HG03159 (cell line): ENCODE measurements around the gene PTGES3L.

Experiments
- ATAC-seq: cut with Tn5 transposase; IDR thresholded peaks from one replicate; pipeline ENCODE4 v1.9.1; 2021; ENCODE audit warnings: mild to moderate bottlenecking, moderate library complexity; ENCODE audit not compliant: unreplicated experiment

The PTGES3L gene

GRCh38 chr17:42979511-42980273, at the start of gene PTGES3L:
Gene PTGES3L, minus strand, starts transcription at chr17:42980080. Its CDS starts 27 bp downstream, at chr17:42980053.
- peak; percentile 31 for ATAC-seq

DNA sequence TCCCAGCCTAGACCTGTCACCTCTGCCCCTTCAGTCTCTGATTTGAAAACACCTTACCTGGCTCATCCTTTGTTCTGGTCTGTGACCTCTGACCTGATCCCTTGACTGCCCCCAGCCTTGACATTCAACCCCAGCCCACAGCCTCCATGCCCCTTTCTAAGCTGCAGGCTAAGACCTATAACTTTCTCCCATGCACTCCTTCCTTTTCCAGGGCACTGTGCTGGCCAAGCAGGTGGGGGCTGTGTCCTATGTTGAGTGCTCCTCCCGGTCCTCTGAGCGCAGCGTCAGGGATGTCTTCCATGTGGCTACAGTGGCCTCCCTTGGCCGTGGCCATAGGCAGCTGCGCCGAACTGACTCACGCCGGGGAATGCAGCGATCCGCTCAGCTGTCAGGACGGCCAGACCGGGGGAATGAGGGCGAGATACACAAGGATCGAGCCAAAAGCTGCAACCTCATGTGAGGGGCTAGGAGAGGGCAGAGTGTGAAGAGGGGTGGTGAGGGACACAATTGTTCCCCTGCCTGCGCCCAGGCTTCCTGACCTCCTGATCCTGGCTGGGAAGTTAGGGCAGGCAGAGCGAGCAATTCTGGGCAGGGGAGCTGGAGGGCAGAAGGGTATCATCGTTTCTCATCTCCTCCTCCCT, 48.5 kb upstream of the PTGES3L start:
- no peak for ATAC-seq

GRCh38 chr17:43027091-43028032, 47.5 kb upstream of the PTGES3L start:
- no peak for ATAC-seq

GRCh38 chr17:43026595-43026994, 46.7 kb upstream of the PTGES3L start:
- ATAC-seq: no peak

DNA sequence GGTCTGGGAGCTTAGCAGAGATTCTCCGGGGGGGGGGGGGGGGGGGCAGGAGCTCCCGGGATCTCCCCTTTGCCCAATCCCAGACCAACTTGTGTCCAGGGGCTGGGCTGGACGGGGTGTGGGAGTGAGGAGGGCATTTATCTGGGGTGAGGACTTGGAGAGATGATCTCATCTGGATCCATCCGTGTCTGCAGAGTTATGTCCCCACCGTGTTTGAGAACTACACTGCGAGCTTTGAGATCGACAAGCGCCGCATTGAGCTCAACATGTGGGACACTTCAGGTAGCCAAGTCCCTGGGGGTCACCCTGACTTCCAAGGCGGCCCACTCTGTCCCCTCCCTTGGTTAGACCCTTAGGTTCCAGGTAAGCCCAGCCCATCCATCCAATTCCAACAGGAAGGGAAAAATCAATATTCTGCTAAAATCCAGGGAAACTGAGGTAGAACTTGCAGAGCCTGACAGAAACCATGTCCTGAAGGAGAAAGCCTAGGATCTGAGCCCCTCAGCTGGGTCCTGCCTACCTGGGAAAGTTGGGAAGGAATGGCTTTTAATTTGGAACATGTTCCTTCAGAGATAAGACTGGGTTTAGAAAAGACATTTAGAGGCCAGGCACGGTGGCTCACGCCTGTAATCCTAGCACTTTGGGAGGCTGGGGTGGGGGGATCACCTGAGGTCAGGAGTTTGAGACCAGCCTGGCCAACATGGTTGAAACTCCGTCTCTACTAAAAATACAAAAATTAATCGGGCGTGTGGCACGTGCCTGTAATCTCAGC, 46.1 kb upstream of the PTGES3L start:
- no peak for ATAC-seq

DNA sequence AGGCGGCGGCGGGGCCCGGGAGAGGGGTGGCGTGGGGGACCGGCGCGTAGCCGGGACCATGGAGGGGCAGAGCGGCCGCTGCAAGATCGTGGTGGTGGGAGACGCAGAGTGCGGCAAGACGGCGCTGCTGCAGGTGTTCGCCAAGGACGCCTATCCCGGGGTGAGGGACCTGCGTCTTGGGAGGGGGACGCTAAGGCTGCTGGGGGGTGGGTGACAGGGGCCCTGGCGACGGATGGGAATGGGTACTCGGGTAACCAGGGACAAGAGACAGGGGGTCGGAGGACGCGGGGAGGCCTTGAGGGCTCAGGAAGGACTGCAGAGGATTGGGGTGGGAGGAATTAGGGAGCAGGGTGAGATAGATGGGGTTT, 45.4 kb upstream of the PTGES3L start:
- ATAC-seq: no peak

GRCh38 chr17:43024407-43025289, 44.8 kb upstream of the PTGES3L start, which contains the start of gene RND2:
Gene RND2, plus strand, starts transcription at chr17:43025231. Its CDS starts 117 bp downstream, at chr17:43025348.
- no peak for ATAC-seq

- no peak for ATAC-seq
These were observed 42.0 kb upstream of the PTGES3L start, which contains the start of gene VAT1 for GRCh38 chr17:43021741-43022512. Gene VAT1, minus strand, starts transcription at chr17:43022385. Its CDS starts 63 bp downstream, at chr17:43022322.

- ATAC-seq: no peak
These were observed 41.2 kb upstream of the PTGES3L start for GRCh38 chr17:43020789-43021740.

DNA sequence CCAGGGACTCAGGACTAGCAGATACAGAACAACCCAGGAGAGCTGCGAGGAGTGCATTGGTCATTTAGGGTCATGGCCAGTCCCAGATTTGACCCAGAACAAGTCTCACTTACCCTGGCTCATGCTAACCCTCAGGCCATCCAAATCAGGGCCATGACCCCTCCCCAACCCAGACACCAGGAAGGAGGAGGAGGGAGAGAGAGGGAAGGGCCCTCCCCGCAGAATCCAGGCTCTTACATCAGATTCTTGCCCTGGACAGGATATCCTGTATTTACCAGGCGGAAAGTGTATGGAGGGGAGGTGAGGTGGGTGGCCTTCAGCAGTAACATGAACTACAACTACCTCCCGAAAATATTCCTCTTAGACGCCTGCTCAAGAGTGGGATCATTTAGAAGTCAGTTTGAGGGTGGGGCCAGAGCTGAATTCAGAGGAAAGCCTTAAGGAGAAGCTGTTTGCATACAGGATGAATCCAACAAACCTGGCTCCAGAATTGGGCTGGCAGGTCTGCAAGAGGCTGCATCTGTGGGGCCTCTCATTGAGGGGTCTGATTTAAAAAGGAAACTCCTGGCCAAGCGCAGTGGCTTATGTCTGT, 40.2 kb upstream of the PTGES3L start:
- ATAC-seq: no peak

DNA sequence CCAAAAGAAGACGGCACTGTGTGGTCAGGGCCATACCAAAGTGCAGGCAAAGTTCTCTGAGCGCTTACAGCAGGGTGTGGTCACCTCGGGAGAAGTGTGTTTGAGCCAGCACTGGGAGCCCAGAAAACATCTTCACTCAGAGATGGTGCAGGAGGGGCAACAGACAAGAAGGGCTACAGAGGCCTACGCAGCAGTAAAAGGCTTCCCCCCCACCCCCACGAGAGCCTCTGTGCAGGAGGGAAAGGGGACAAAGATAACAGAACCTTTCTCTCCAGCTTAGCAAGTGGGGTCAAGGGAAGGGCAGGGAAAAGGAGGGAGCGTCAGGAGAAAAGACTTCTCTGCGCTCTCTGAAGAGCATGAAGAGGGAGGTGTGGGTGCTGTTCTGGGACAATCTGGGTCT, 39.5 kb upstream of the PTGES3L start:
- no peak for ATAC-seq

GRCh38 chr17:43018932-43019331, 39.1 kb upstream of the PTGES3L start:
- no peak for ATAC-seq

- ATAC-seq: no peak
These were observed 38.4 kb upstream of the PTGES3L start for GRCh38 chr17:43018008-43018853.

DNA sequence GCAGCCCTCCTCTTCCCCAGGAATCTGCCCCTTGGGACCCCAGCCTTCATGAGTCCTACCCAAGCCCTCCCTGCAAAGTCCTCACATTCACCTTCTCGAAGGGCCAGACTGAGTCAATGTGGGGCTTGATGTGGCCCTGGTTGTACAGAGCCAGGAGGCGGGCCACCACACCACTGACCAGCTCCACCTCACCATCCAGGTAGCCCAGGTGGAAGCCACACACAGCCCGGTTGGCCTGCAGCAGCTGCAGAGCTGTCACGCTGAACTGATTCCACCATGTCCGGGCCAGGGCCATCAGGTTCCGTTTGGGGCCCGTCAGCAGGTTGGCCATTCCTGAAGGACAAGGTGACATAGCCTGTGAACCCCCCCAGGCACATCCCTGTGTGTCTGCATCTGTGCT, 36.3 kb upstream of the PTGES3L start:
- ATAC-seq: no peak

DNA sequence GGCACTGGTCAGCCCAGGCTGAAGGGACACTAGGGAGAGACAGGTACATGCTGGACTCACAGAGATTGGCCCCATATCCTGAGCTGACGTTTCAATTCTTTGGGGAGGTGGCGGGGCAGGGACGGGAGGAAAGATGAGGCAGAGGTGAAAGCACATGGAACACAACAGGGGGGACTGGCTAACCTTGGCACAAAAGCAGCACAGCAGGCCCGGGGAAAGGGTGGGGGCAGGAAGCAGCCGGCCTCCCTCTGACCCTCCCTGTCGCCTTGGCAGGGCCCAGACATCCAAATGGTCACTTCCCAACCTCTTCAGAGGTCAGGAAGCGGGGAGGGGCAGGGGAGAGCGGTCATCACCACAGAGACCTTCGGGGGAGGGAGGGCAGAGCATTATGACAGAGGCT, 35.7 kb upstream of the PTGES3L start:
- no peak for ATAC-seq
